Measurements from ENCODE around the gene ADGRG1. TPM values are rescaled to one million over a fixed set of nuclear protein-coding genes. Genes with fewer than 3 reads are reported as not detected.

Gene ADGRG1
- total and polyA plus RNA-seq, 4 donors: 1.2 to 68.4 (median 17.6) TPM

DNA sequence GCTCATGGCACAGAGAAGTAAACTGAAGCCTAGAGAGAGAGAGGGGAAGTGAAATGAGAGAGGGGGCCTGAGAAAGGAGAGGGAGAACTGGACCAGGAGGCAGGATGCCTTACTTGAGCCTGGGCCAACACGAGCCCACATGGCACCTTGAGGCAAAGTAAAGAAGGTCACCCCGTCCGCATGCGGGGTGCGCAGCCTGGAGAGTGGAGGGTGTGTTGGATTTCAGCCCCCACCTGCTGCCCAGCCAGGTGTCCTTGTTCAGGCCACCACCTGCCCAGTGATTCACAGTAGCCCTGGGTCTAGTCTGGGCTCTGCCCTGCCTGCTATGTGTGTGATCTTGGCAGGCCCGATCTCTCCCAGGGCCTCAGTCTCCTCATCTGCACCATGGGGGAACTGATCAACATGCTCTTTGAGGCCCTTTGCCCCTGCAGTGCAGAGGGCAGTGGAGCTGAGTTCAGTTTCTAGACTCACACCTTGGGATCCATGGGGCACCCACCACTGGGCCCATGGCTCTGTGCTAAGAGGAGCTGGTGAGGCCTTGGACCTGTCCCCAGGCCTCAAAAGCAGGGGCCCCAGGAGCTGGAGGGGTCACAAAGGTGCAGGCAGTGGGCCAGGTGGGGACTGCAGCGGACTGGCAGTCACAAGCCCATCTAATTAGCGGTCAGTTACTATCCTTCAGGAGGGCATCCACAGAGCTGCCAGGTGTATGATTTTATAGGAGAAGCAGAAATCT, 56.4 kb downstream of the ADGRG1 start:
- intact Hi-C loops (cut with DNase I): no loop called here
- no peak for DNase-seq
- Histone ChIP-seq H3K27me3 (ENCODE audit: control insufficient read depth in 1 of 2, insufficient read depth in 2 of 2, low read length in 1 of 2) (no peaks in the 10 kb centered on the region), H3K4me3 (ENCODE audit: low read length in 2 of 2) (no peak overlapping the region), H3K9me3 (ENCODE audit: control insufficient read depth, low read length) (no peaks in the 10 kb centered on the region), H3K36me3 (ENCODE audit: control insufficient read depth in 1 of 2, insufficient read depth in 2 of 2, low read length in 1 of 2) (no peaks in the 10 kb centered on the region), H3K4me1 (ENCODE audit: control insufficient read depth in 1 of 2, insufficient read depth in 2 of 2, low read length in 2 of 2) (no peaks in the 10 kb centered on the region), H3K27ac (ENCODE audit: low read depth in 1 of 2, low read length in 2 of 2) (no peak overlapping the region)
- whole genome bisulfite sequencing, 2 donors: 94 to 97% methylated on average over 8 of the region's 8 CpGs
- no peak for ATAC-seq (ENCODE audit: low FRiP score)

- no peak for ATAC-seq (ENCODE audit: low FRiP score)
- Histone ChIP-seq H3K27me3 (ENCODE audit: control insufficient read depth in 1 of 2, insufficient read depth in 2 of 2, low read length in 1 of 2) (no peaks in the 10 kb centered on the region), H3K4me3 (ENCODE audit: low read length in 2 of 2) (no peak overlapping the region), H3K4me1 (ENCODE audit: control insufficient read depth in 1 of 2, insufficient read depth in 2 of 2, low read length in 2 of 2) (no peaks in the 10 kb centered on the region), H3K36me3 (ENCODE audit: control insufficient read depth in 1 of 2, insufficient read depth in 2 of 2, low read length in 1 of 2) (no peaks in the 10 kb centered on the region), H3K27ac (ENCODE audit: low read depth in 1 of 2, low read length in 2 of 2) (no peak overlapping the region), H3K9me3 (ENCODE audit: control insufficient read depth, low read length) (no peaks in the 10 kb centered on the region)
- 88 to 90% methylated on average over 11 of the region's 11 CpGs for WGBS, 2 donors
- DNase-seq: no peak
- intact Hi-C loops (cut with DNase I): no loop called here
Measured at GRCh38 chr16:57685633-57686032, 57.2 kb downstream of the ADGRG1 start.

- no peaks in the 10 kb centered on the region for H3K27me3 ChIP-seq (ENCODE audit: control insufficient read depth in 1 of 2, insufficient read depth in 2 of 2, low read length in 1 of 2)
- intact Hi-C loops (cut with DNase I): no loop called here
- ATAC-seq (ENCODE audit: low FRiP score) (no peak), DNase-seq (peak in 1 of 2 donors; percentile 6)
- H3K27ac ChIP-seq (ENCODE audit: low read depth in 1 of 2, low read length in 2 of 2): no peak overlapping the region
- no peak overlapping the region for H3K4me3 ChIP-seq (ENCODE audit: low read length in 2 of 2)
- no peaks in the 10 kb centered on the region for H3K9me3 ChIP-seq (ENCODE audit: control insufficient read depth, low read length)
- WGBS, 2 donors: 61 to 86% methylated on average over 4 of the region's 4 CpGs
- no peaks in the 10 kb centered on the region for H3K4me1 ChIP-seq (ENCODE audit: control insufficient read depth in 1 of 2, insufficient read depth in 2 of 2, low read length in 2 of 2)
- H3K36me3 ChIP-seq (ENCODE audit: control insufficient read depth in 1 of 2, insufficient read depth in 2 of 2, low read length in 1 of 2): no peaks in the 10 kb centered on the region
Measured at GRCh38 chr16:57686577-57686976, 58.1 kb downstream of the ADGRG1 start.

- no peaks in the 10 kb centered on the region for H3K27me3 ChIP-seq (ENCODE audit: control insufficient read depth in 1 of 2, insufficient read depth in 2 of 2, low read length in 1 of 2)
- DNase-seq (peak in 1 of 2 donors; percentile 1), ATAC-seq (ENCODE audit: low FRiP score) (no peak)
- no peaks in the 10 kb centered on the region for H3K36me3 ChIP-seq (ENCODE audit: control insufficient read depth in 1 of 2, insufficient read depth in 2 of 2, low read length in 1 of 2)
- no peaks in the 10 kb centered on the region for H3K4me1 ChIP-seq (ENCODE audit: control insufficient read depth in 1 of 2, insufficient read depth in 2 of 2, low read length in 2 of 2)
- H3K9me3 ChIP-seq (ENCODE audit: control insufficient read depth, low read length): no peaks in the 10 kb centered on the region
- H3K4me3 ChIP-seq (ENCODE audit: low read length in 2 of 2): no peak overlapping the region
- intact Hi-C loops (cut with DNase I): no loop called here
- H3K27ac ChIP-seq (ENCODE audit: low read depth in 1 of 2, low read length in 2 of 2): no peak overlapping the region
- 87 to 88% methylated on average over 3 of the region's 3 CpGs for WGBS, 2 donors
Measured at GRCh38 chr16:57687363-57687929, 59.0 kb downstream of the ADGRG1 start.

DNA sequence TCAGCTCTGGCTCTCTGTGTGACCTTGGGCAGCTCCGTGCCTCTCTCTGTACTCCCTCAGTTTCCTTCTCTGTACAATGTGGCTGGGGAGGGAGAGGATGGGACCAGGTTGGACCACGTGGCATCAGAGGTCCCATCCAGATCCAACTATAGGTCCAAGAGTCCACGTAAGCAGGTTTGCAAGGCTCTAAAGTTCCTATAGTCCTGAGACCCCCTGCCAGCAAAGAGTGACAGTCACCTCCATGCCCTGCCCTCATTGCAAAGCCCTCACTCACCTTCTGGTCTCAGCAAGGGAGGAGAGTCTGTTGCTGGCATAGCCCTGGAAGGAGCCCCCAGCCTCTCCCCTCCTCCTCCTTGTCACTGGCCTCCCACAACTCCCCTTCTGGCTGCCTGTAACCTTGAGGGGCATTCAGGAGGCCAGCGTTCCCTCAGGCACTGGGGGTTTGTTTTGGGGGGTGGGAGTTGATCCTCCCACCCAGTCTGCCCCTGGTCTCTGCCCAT, 60.1 kb downstream of the ADGRG1 start:
- no peaks in the 10 kb centered on the region for H3K36me3 ChIP-seq (ENCODE audit: control insufficient read depth in 1 of 2, insufficient read depth in 2 of 2, low read length in 1 of 2)
- H3K4me3 ChIP-seq (ENCODE audit: low read length in 2 of 2): no peak overlapping the region
- DNase-seq: peak in 1 of 2 donors; percentile 6
- intact Hi-C loops (cut with DNase I): no loop called here
- H3K27ac ChIP-seq (ENCODE audit: low read depth in 1 of 2, low read length in 2 of 2): no peak overlapping the region
- ATAC-seq (ENCODE audit: low FRiP score): no peak
- WGBS, 2 donors: 57 to 78% methylated on average over 4 of the region's 4 CpGs
- H3K9me3 ChIP-seq (ENCODE audit: control insufficient read depth, low read length): no peaks in the 10 kb centered on the region
- H3K4me1 ChIP-seq (ENCODE audit: control insufficient read depth in 1 of 2, insufficient read depth in 2 of 2, low read length in 2 of 2): no peaks in the 10 kb centered on the region
- no peaks in the 10 kb centered on the region for H3K27me3 ChIP-seq (ENCODE audit: control insufficient read depth in 1 of 2, insufficient read depth in 2 of 2, low read length in 1 of 2)

GRCh38 chr16:57688987-57689761, 60.7 kb downstream of the ADGRG1 start:
- Histone ChIP-seq H3K27me3 (ENCODE audit: control insufficient read depth in 1 of 2, insufficient read depth in 2 of 2, low read length in 1 of 2) (no peaks in the 10 kb centered on the region), H3K9me3 (ENCODE audit: control insufficient read depth, low read length) (no peaks in the 10 kb centered on the region), H3K4me1 (ENCODE audit: control insufficient read depth in 1 of 2, insufficient read depth in 2 of 2, low read length in 2 of 2) (no peaks in the 10 kb centered on the region), H3K27ac (ENCODE audit: low read depth in 1 of 2, low read length in 2 of 2) (no peak overlapping the region), H3K36me3 (ENCODE audit: control insufficient read depth in 1 of 2, insufficient read depth in 2 of 2, low read length in 1 of 2) (no peaks in the 10 kb centered on the region), H3K4me3 (ENCODE audit: low read length in 2 of 2) (no peak overlapping the region)
- ATAC-seq (ENCODE audit: low FRiP score): peak; percentile 8
- 32 to 33% methylated on average over 15 of the region's 15 CpGs for whole genome bisulfite sequencing, 2 donors
- intact Hi-C loops (cut with DNase I): no loop called here
- DNase-seq: peak in 1 of 2 donors; percentile 21

- no peaks in the 10 kb centered on the region for H3K36me3 ChIP-seq (ENCODE audit: control insufficient read depth in 1 of 2, insufficient read depth in 2 of 2, low read length in 1 of 2)
- peak in 1 of 2 donors; percentile 27 for DNase-seq
- intact Hi-C loops (cut with DNase I): no loop called here
- no peaks in the 10 kb centered on the region for H3K9me3 ChIP-seq (ENCODE audit: control insufficient read depth, low read length)
- H3K4me3 ChIP-seq (ENCODE audit: low read length in 2 of 2): no peak overlapping the region
- no peaks in the 10 kb centered on the region for H3K27me3 ChIP-seq (ENCODE audit: control insufficient read depth in 1 of 2, insufficient read depth in 2 of 2, low read length in 1 of 2)
- 51 to 53% methylated on average over 13 of the region's 13 CpGs for WGBS, 2 donors
- no peaks in the 10 kb centered on the region for H3K4me1 ChIP-seq (ENCODE audit: control insufficient read depth in 1 of 2, insufficient read depth in 2 of 2, low read length in 2 of 2)
- no peak for ATAC-seq (ENCODE audit: low FRiP score)
- H3K27ac ChIP-seq (ENCODE audit: low read depth in 1 of 2, low read length in 2 of 2): no peak overlapping the region
Measured at GRCh38 chr16:57689762-57690558, 61.5 kb downstream of the ADGRG1 start.

DNA sequence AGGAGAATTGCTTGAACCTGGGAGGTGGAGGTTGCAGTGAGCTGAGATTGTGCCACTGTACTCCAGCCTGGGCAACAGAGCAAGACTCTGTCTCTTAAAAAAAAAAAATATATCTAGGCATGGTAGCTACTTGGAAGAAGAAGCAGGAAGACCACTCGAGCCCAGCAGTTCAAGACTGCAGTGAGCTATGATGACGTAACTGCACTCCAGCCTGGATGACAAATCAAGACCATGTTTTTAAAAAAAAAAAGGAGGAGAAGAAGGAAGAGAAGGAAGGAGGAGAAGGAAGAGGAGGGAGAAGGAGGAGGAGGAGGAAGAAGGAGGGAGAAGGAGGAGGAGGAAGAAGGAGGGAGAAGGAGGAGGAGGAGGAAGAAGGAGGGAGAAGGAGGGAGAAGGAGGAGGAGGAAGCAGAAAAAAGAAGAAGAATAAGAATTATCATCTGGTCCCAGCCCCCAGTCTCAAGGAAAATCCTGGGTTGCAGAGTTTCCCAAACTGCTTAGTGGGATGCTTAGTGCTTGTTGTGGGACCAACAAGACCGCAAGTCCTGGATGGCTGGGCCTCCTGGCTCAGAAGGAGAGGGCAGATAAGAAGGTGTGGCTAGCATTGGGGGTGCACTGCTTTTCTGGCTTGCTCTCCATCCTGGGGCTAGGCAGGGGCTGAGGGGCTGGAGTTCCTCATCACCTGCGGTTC, 62.5 kb downstream of the ADGRG1 start:
- Histone ChIP-seq H3K4me1 (ENCODE audit: control insufficient read depth in 1 of 2, insufficient read depth in 2 of 2, low read length in 2 of 2) (no peaks in the 10 kb centered on the region), H3K4me3 (ENCODE audit: low read length in 2 of 2) (no peak overlapping the region), H3K9me3 (ENCODE audit: control insufficient read depth, low read length) (no peaks in the 10 kb centered on the region), H3K27me3 (ENCODE audit: control insufficient read depth in 1 of 2, insufficient read depth in 2 of 2, low read length in 1 of 2) (no peaks in the 10 kb centered on the region), H3K36me3 (ENCODE audit: control insufficient read depth in 1 of 2, insufficient read depth in 2 of 2, low read length in 1 of 2) (no peaks in the 10 kb centered on the region), H3K27ac (ENCODE audit: low read depth in 1 of 2, low read length in 2 of 2) (no peak overlapping the region)
- ATAC-seq (ENCODE audit: low FRiP score) (no peak), DNase-seq (peak; percentile 25 to 35)
- intact Hi-C loops (cut with DNase I): no loop called here
- WGBS, 2 donors: 69% methylated on average over 4 of the region's 4 CpGs

All from aorta (tissue), 5 donors.